GM18909 (cell line): ENCODE data around the gene IFNL4.
"Not testable (repeated sequence)": the region's sequence is repeated elsewhere in the genome, so short reads cannot be mapped to it uniquely, and the experiment has no call there.

ENCODE experiments used
- ATAC-seq: cut with Tn5 transposase; IDR thresholded peaks from one replicate; pipeline ENCODE4 v1.9.1; 2021; ENCODE audit warnings: mild to moderate bottlenecking; ENCODE audit not compliant: unreplicated experiment, poor library complexity

The IFNL4 gene

GRCh38 chr19:39230096-39230764 lies 18.4 kb downstream of the IFNL4 start:
- no peak for ATAC-seq

- ATAC-seq, result no peak
Measured at GRCh38 chr19:39224910-39225309, 23.7 kb downstream of the IFNL4 start.

DNA sequence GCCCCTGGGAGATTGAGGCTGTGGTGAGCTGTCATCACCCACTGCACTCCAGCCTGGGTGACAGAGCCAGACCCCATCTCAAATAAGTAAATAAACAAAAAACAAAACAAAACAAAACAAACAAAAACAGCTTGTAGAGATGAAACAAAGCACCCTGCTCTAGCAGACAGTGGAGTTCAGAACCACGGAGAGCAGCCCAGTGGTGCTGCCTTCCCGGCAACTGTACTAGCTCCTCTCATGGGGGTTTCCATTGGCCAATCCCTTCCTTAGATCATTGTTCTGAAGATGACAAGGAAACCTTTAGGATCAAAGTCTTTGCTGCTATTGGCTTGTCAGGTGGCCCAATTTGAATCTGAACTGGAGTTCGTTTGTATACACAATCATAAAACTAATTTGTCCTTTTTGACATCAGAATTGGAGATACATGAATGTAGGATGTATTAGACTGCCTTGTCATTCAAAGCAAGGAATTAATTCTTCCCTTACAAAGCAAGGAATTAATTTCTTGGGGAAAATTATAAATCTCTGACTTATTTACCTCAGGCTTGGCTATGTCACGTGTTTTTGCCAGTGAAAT lies 24.9 kb downstream of the IFNL4 start:
- no peak for ATAC-seq

DNA sequence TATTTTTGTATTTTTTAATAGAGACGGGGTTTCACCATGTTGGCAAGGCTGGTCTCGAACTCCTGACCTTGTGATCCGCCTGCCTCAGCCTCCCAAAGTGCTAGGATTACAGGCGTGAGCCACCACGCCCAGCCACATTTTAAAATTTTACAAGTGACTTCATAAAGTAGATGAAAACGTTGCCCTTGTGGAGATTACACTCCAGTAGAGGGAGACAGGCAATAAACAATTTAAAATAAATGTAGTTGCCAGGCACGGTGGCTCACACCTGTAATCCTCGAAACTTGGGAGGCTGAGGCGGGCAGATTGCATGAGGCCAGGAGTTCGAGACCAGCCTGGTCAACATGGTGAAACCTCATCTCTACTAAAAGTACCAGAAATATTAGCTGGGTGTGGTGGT lies 29.5 kb downstream of the IFNL4 start:
- ATAC-seq, result not testable (repeated sequence)

DNA sequence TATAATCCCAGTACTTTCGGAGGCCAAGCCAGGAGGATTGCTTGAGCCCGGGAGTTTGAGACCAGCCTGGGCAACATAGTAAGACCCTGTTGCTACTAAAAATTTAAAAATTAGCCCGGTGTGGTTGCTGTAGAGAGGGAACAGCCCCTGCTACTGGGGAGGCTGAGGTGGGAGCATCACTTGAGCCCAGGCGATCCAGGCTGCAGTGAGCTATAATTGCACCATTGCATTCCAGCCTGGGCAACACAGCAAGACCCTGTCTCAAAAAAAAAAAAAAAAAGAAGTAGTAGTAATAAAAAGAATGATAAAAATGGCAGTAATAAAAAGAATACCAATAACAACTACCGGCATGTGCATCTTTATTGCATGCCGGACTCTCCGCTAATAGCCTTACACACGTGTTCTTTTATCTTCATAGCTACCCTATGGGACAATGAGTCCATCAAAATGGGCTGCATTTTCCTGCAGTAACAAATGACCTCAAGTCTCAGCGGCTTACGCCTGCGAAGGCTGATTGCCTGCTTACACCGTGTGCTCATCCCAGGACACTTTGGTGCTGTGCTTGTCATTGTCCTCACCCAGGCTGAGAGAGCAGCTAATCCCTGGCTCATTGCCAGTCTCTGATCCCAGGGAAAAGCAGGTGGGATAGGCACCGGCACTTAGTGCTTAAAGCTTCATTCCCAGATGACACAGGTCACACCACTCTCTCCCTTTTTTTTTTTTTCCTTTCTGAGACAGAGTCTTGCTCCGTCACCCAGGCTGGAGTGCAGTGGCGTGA lies 30.2 kb downstream of the IFNL4 start:
- no peak for ATAC-seq

GRCh38 chr19:39217094-39217493 lies 31.6 kb downstream of the IFNL4 start:
- no peak for ATAC-seq

- not testable (repeated sequence) for ATAC-seq
Measured at GRCh38 chr19:39215323-39215722, 33.3 kb downstream of the IFNL4 start.

DNA sequence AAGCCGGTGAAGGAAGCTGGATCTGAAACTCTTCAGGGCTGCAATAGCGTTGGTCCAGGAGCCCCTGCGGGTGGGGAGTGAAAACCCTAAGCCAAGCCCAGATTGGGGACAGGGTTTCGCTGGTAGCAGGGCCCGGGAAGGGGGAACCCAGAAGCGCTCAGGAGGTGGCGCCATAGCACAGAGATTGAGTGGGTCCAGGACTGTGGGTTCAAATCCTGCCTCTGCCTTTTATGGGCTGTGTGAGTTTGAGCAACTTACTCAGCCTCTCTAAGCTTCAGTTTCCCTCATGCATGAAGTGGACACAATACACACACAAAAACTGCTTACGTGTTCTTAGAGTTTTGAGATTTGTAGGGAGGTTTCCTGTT lies 36.3 kb downstream of the IFNL4 start:
- no peak for ATAC-seq

- ATAC-seq, result no peak
Measured at GRCh38 chr19:39211731-39212374, 36.8 kb downstream of the IFNL4 start.

- ATAC-seq, result no peak
Measured at GRCh38 chr19:39209196-39209595, 39.5 kb downstream of the IFNL4 start.

GRCh38 chr19:39208175-39208795 lies 40.4 kb downstream of the IFNL4 start:
- ATAC-seq, result no peak

DNA sequence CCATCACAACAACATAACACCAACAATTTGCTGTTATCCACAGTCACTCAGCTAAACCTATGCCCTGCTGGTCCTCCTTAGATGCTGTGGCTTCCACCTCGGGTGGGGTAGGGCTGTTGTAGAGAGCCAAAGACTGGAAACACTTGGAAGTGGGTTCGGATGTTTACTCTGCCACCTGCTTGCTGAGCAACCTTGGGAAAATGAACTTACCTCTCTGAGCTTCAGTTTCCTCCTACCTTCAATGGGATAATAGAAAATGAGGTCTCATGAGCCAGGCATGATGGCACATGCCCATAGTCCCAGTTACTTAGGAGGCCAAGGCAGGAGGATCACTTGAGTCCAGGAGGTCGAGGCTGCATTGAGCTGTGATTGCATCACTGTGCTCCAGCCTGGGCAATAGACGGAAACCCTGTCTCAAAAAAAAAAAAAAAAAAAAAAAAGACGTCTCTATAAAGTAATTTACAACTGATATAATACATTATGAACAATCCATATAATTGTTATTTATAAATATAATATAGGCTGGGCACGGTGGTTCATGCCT lies 41.3 kb downstream of the IFNL4 start:
- ATAC-seq, result no peak

DNA sequence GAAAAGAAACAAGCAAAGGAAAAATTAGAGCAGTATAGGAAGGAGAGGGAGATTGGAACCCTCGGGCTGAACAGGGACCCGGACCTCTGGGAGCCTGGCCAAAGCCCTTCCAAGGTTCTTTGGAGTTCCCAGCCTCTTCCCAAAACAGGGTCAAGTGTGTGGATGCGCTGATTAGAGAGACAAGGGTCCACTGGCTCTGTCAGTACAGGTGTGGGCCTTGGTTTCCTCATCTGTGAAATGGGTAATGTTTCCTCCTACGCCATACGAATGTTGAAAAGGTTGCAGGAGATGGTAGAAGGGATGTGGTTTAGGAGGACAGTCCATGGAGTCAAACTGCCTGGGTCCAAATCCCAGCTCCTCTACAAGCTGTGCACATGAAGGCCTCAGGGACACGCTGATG lies 42.5 kb downstream of the IFNL4 start:
- ATAC-seq, result no peak

DNA sequence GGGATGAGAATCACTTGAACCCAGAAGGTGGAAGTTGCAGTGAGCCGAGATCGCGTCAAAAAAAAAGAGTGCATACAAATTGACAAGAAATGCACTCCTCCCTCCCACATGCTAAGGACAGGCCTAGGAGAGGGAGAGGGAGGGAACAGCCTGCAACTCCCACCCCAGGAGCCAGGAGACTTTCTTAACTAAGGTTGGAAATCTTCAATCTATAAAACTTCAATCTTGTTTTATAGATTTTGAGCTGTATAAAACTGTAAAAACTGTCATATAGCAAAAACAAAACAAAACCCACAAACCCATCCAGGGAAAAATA lies 43.2 kb downstream of the IFNL4 start:
- ATAC-seq, result no peak

DNA sequence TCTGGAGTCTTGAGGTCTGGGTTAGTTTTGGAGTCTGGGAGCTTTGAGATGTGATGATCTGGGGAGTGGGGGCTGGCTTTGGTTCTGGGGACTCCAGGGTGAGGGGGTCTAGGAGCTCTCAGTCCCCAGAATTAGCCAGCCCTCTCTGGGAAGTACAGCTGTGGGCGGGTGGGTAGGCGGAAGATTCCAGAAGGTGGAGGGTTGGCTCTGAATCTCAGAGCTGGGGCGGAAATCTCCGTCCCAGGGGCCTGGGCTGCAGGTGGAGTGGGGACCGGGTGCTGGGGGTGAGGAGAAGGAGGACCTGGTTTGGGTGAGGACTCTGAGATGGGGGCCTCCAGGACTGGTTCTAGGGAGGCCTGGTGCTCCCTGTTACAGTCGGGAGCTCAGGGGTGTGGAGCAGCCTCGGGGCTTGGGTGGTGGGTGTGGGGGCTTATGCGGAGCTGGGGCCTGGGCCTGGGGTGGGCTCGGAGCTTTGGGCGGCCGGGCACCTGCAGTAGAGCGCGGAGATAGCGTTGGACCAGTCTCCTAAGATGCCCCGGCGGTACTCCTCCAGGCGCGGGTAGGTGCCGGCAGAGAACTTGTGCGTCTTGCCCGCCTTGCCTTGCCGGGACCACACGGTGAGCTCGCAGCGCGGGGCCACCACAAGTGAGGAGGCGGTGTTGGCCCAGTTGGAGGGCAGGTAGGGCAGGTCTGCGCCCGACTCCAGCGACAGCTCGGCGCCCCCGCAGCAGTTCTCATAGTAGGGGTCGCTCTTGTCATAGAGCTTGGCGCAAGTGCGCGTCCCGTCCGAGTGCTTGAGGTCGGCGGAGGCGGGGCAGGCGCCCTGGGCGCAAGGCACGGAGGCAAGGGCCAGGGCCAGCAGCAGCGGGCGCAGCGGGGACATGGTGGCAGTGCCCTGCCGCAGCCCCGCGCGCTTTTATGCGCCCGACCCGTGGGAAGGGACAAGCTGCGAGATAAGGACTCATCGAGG lies 45.0 kb downstream of the IFNL4 start, which contains the start of gene SYCN:
SYCN (minus strand) TSS at position 892 of the 970 bp plus-strand sequence; CDS start at position 883, 9 bp downstream.
- ATAC-seq, result no peak

- no peak for ATAC-seq
Measured at GRCh38 chr19:39202998-39203355, 45.7 kb downstream of the IFNL4 start.

DNA sequence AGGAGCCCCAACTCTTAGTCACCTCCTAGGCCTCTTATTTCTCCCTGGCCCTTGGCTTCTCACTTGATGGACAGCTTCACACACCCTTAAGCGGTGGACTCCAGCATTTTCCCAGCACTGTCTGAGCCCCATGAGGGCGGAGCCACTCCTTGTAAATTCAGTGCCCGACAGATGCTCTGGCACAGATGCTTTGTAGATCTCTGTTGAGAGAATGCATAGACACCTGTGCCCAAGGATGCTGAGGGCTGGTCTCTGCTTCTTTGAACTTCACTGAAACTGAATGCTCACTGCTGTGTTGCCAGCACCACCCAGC lies 47.9 kb downstream of the IFNL4 start:
- no peak for ATAC-seq

DNA sequence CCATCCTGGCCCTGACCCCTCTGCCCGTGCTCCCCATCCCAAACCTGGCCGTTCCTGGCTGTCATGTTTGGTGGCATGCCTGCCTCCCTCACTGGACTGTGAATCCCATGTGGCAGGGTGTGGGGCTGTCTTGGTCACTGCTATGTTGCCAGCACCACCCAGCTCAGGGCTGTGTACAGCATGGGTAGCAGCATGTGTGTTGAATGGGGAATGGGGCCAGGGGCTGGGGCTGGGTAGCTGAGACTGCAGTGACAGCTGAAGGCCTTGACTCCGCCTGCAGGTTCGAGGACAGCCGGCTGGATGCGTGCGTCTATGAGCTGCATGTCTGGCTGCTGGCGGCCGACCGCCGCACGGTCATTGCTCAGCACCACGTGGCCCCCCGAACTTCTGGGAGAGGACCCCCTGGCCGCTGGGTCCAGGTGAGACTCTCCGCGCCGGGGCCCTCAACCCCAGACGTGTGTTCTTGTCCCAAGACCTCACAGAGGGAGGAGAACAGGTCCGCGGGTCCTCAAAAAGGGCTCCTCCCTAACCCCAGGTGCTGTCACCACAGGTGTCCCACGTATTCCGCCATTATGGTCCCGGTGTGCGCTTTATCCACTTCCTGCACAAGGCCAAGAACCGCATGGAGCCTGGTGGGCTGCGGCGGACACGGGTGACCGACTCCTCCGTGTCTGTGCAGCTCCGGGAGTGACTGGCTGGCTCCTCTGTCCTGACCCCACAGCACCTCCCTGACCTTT lies 48.4 kb downstream of the IFNL4 start:
- ATAC-seq, result no peak

GRCh38 chr19:39199025-39199424 lies 49.6 kb downstream of the IFNL4 start:
- no peak for ATAC-seq
